ENCODE data around the gene FOXL2NB.

Gene FOXL2NB

DNA sequence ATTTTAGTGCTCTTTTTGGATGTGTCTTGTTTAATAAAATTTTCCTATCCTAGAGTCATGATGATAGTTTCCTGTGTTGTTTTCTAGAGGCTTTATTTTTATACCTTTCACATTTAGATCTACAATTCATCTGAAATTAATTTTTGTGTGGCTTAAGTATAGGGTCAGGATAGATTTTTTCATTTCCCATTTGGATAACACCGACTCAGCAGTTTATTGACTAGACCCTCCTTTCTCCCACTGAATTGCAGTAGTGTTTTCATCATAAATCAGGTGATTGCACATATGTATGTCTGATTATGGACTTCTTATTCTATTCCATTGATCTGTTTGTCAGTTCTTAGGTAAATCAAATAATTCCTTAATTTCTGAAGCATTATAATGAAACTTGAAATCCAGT lies 48.7 kb downstream of the FOXL2NB start:
- Histone ChIP-seq H3K27me3 (ENCODE audit: low read depth, low read length) (peaks cover 32% of the 10 kb centered on the region), H3K9me3 (ENCODE audit: insufficient read depth, low read length) (no peaks in the 10 kb centered on the region), H2AFZ (ENCODE audit: low read depth, low read length) (no peak overlapping the region), H3K27ac (ENCODE audit: low read length) (no peak overlapping the region), H3K79me2 (ENCODE audit: low read length) (no peaks in the 10 kb centered on the region), H3K4me3 (ENCODE audit: low read length) (no peak overlapping the region), H3K9ac (ENCODE audit: low read length) (no peak overlapping the region), H3K36me3 (replicated peaks; ENCODE audit: low read depth, low read length) (no peaks in the 10 kb centered on the region), H3K4me1 (ENCODE audit: low read length) (no peaks in the 10 kb centered on the region), H4K20me1 (ENCODE audit: insufficient read depth, low read length) (no peaks in the 10 kb centered on the region), H3K4me2 (ENCODE audit: low read length) (no peak overlapping the region)
- no peak for TF ChIP-seq EZH2phosphoT487 (IDR thresholded peaks at IDR 0.05; ENCODE audit: low read depth)
- TF ChIP-seq, protein P1, sequence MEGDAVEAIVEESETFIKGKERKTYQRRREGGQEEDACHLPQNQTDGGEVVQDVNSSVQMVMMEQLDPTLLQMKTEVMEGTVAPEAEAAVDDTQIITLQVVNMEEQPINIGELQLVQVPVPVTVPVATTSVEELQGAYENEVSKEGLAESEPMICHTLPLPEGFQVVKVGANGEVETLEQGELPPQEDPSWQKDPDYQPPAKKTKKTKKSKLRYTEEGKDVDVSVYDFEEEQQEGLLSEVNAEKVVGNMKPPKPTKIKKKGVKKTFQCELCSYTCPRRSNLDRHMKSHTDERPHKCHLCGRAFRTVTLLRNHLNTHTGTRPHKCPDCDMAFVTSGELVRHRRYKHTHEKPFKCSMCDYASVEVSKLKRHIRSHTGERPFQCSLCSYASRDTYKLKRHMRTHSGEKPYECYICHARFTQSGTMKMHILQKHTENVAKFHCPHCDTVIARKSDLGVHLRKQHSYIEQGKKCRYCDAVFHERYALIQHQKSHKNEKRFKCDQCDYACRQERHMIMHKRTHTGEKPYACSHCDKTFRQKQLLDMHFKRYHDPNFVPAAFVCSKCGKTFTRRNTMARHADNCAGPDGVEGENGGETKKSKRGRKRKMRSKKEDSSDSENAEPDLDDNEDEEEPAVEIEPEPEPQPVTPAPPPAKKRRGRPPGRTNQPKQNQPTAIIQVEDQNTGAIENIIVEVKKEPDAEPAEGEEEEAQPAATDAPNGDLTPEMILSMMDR (IDR thresholded peaks at IDR 0.05; ENCODE audit: low read depth, low read length): no peak
